Ishikawa (cell line): ENCODE measurements around the gene BAG1.
A peak's percentile ranks its signal among the peaks of the same experiment; 100 is the strongest.

Experiments used
- CEBPB ChIP-seq: IDR thresholded peaks from 2 replicates; pipeline ENCODE4 v1.6.1; 2012
- CREB1 ChIP-seq: IDR thresholded peaks from 2 replicates; pipeline ENCODE4 v1.6.1; 2012; ENCODE audit warnings: low read depth
- EGR1 ChIP-seq: IDR thresholded peaks from 2 replicates; pipeline ENCODE4 v1.6.1; 2012
- EP300 ChIP-seq: IDR thresholded peaks from 2 replicates; pipeline ENCODE4 v1.6.1; 2012; ENCODE audit warnings: borderline replicate concordance
- FOXM1 ChIP-seq: IDR thresholded peaks from 2 replicates; pipeline ENCODE4 v1.6.1; 2012; ENCODE audit warnings: low read depth, borderline replicate concordance
- MAX ChIP-seq: IDR thresholded peaks from 2 replicates; pipeline ENCODE4 v1.6.1; 2012
- NFIC ChIP-seq: IDR thresholded peaks from 2 replicates; pipeline ENCODE4 v1.6.1; 2012
- RAD21 ChIP-seq: IDR thresholded peaks from 2 replicates; pipeline ENCODE4 v1.6.1; 2012; ENCODE audit warnings: low read depth
- REST ChIP-seq: IDR thresholded peaks from 2 replicates; pipeline ENCODE4 v1.6.1; 2012; ENCODE audit warnings: low read depth, mild to moderate bottlenecking
- TAF1 ChIP-seq: IDR thresholded peaks from 2 replicates; pipeline ENCODE4 v1.6.1; 2012; ENCODE audit warnings: low read depth, mild to moderate bottlenecking
- TCF12 ChIP-seq: IDR thresholded peaks from 2 replicates; pipeline ENCODE4 v1.6.1; 2012; ENCODE audit warnings: low read depth
- TEAD4 ChIP-seq: IDR thresholded peaks from 2 replicates; pipeline ENCODE4 v1.6.1; 2012
- USF1 ChIP-seq: IDR thresholded peaks from 2 replicates; pipeline ENCODE4 v1.6.1; 2012
- ZBTB7A ChIP-seq: IDR thresholded peaks from 2 replicates; pipeline ENCODE4 v1.6.1; 2012; ENCODE audit warnings: low read depth

- TF ChIP-seq EP300 (peak; percentile 82), REST (no peak), TEAD4 (0 out of 2 replicates have a peak, but pooled peaks have one; percentile 36), TCF12 (peak; percentile 81), USF1 (0 out of 2 replicates have a peak, but pooled peaks have one; percentile 8), CREB1 (no peak), ZBTB7A (no peak), EGR1 (no peak), TAF1 (no peak), FOXM1 (no peak), NFIC (peak; percentile 92), CEBPB (no peak), RAD21 (no peak), MAX (peak; percentile 28; the same call in 1 of the 2 replicates)
Observed at GRCh38 chr9:33233626-33234342, 30.7 kb downstream of the BAG1 start.
